GM19324 (cell line): ENCODE data around the gene PSMD13.

Experiments used
- ATAC-seq: cut with Tn5 transposase; IDR thresholded peaks from one replicate; pipeline ENCODE4 v1.9.1; 2021; ENCODE audit warnings: mild to moderate bottlenecking, moderate library complexity; ENCODE audit not compliant: unreplicated experiment, low FRiP score

The PSMD13 gene

GRCh38 chr11:203945-204586, 32.7 kb upstream of the PSMD13 start:
- no peak for ATAC-seq

- ATAC-seq = no peak
These were observed 32.1 kb upstream of the PSMD13 start for GRCh38 chr11:204587-205109.

- no peak for ATAC-seq
These were observed 31.4 kb upstream of the PSMD13 start for GRCh38 chr11:205221-206001.

GRCh38 chr11:206002-206384, 30.8 kb upstream of the PSMD13 start:
- ATAC-seq = no peak

- ATAC-seq = no peak
These were observed 30.1 kb upstream of the PSMD13 start for GRCh38 chr11:206526-207207.

GRCh38 chr11:207208-207862, 29.4 kb upstream of the PSMD13 start, which contains the start of the genes BET1L and RIC8A:
Gene BET1L, minus strand, starts transcription at chr11:207399. Its CDS starts 78 bp downstream, at chr11:207321.
Gene RIC8A, plus strand, starts transcription at chr11:207708. Its CDS starts 1,147 bp downstream, at chr11:208855.
- ATAC-seq = peak; percentile 80

- ATAC-seq = no peak
These were observed 29.0 kb upstream of the PSMD13 start for GRCh38 chr11:207863-208180.

- ATAC-seq = peak; percentile 44
These were observed 28.4 kb upstream of the PSMD13 start for GRCh38 chr11:208181-208916.

GRCh38 chr11:208917-209260, 27.9 kb upstream of the PSMD13 start:
- ATAC-seq = no peak

GRCh38 chr11:209275-210121, 27.3 kb upstream of the PSMD13 start:
- no peak for ATAC-seq

- no peak for ATAC-seq
These were observed 26.5 kb upstream of the PSMD13 start for GRCh38 chr11:210122-210802.

- no peak for ATAC-seq
These were observed 26.0 kb upstream of the PSMD13 start for GRCh38 chr11:210803-211180.

- ATAC-seq = no peak
These were observed 25.5 kb upstream of the PSMD13 start for GRCh38 chr11:211295-211694.

GRCh38 chr11:211741-212140, 25.0 kb upstream of the PSMD13 start:
- ATAC-seq = no peak

- no peak for ATAC-seq
These were observed 24.4 kb upstream of the PSMD13 start for GRCh38 chr11:212150-213100.

GRCh38 chr11:213111-213510, 23.7 kb upstream of the PSMD13 start:
- ATAC-seq = no peak

GRCh38 chr11:214083-214482, 22.7 kb upstream of the PSMD13 start:
- no peak for ATAC-seq

GRCh38 chr11:215581-216037, 21.2 kb upstream of the PSMD13 start:
- ATAC-seq = no peak
